A549 (cell line): ENCODE results near the gene DDX10. TPM values are rescaled to one million over a fixed set of nuclear protein-coding genes. Genes with fewer than 3 reads are reported as not detected.

Experiments used
- ATAC-seq, 2 experiments: fragments of 200-7000 bp in 1 of 2; fragments of >200 bp in 1 of 2; cut with Nextera tagmentation in 1 of 2; cut with Tn5 transposase in 1 of 2; 3 replicates each; pipeline versions ENCODE4 v1.8.0 to v1.9.1; 2018 to 2020; ENCODE audit warnings: mild to moderate bottlenecking in 1 of 2, moderate library complexity in 1 of 2
- CTCF ChIA-PET: fragments of 300-600 bp; sonication (Branson Sonifier 250); formaldehyde crosslinking; extraction: SDS; loops from one replicate; lab custom pipeline; 2021; ENCODE audit warnings: antibody characterized with exemption, inconsistent platforms; lab: Yijun Ruan, JAX
- POLR2A ChIA-PET: fragments of 350-600 bp; formaldehyde crosslinking; extraction: SDS; loops from one replicate; lab custom pipeline; 2021; ENCODE audit warnings: antibody characterized with exemption, inconsistent platforms; lab: Yijun Ruan, JAX
- DNase-seq, 2 experiments: peaks; one replicate each; pipeline versions ENCODE4 v3.0.0 to v3.0.0-alpha.2; 2011 to 2016; ENCODE audit warnings: low read depth in 1 of 2, low spot score in 1 of 2
- FAIRE-seq: peaks from 2 replicates; lab custom pipeline; 2011; peaks lifted over from hg19 to GRCh38; lab: Jason Lieb, UNC
- H3K27ac ChIP-seq, 2 experiments: fragments of >200 bp; sonication (Bioruptor Twin); formaldehyde crosslinking; 3 replicates each; pipeline ENCODE4 v1.5.1; 2016 to 2017
- H3K4me1 ChIP-seq: fragments of >200 bp; sonication (Bioruptor Twin); formaldehyde crosslinking; 3 replicates; pipeline ENCODE4 v1.6.1; 2016
- H3K4me2 ChIP-seq: fragments of >200 bp; sonication (Bioruptor Twin); formaldehyde crosslinking; 3 replicates; pipeline ENCODE4 v1.6.1; 2016
- H3K4me3 ChIP-seq: fragments of >200 bp; sonication (Bioruptor Twin); formaldehyde crosslinking; 3 replicates; pipeline ENCODE4 v1.5.1; 2016
- H3K9me3 ChIP-seq: fragments of >200 bp; sonication (Bioruptor Twin); formaldehyde crosslinking; 3 replicates; pipeline ENCODE4 v1.6.1; 2016
- ATOH8 ChIP-seq: fragments of 250-450 bp; sonication (Bioruptor Pico); IDR thresholded peaks from 2 replicates; pipeline ENCODE4 v1.5.0; 2020; ENCODE audit warnings: low read depth, mild to moderate bottlenecking, moderate library complexity
- BCL3 ChIP-seq: fragments of >200 bp; sonication (Bioruptor Twin); formaldehyde crosslinking; IDR thresholded peaks from 3 replicates; pipeline ENCODE4 v1.6.1; 2016
- BHLHE40 ChIP-seq: IDR thresholded peaks from 2 replicates; pipeline ENCODE4 v1.6.1; 2012; ENCODE audit warnings: low read depth, low read length, inconsistent platforms
- CBX2 ChIP-seq: fragments of 200-600 bp; sonication (generic); IDR thresholded peaks from 2 replicates; pipeline ENCODE4 v1.6.1; 2016; ENCODE audit warnings: low read depth, mild to moderate bottlenecking, borderline replicate concordance
- CEBPB ChIP-seq, 2 experiments: fragments of >200 bp in 1 of 2; sonication (Bioruptor Twin) in 1 of 2; formaldehyde crosslinking in 1 of 2; IDR thresholded peaks; 2 replicates each; pipeline ENCODE4 v1.6.1; 2012 to 2016
- CHD2 ChIP-seq: fragments of 150-350 bp; IDR thresholded peaks from 2 replicates; pipeline ENCODE4 v1.6.1; 2014; ENCODE audit warnings: low read length; ENCODE audit not compliant: partially characterized antibody
- EHMT2 ChIP-seq: fragments of 200-600 bp; sonication (generic); IDR thresholded peaks from 2 replicates; pipeline ENCODE4 v1.6.1; 2016; ENCODE audit warnings: antibody characterized with exemption, low read depth, mild to moderate bottlenecking, moderate library complexity
- ELK1 ChIP-seq: fragments of 150-350 bp; IDR thresholded peaks from 2 replicates; pipeline ENCODE4 v1.6.1; 2014; ENCODE audit warnings: low read depth, mild to moderate bottlenecking, low read length
- ESRRA ChIP-seq: fragments of 150-350 bp; IDR thresholded peaks from 2 replicates; pipeline ENCODE4 v1.6.1; 2014; ENCODE audit warnings: mild to moderate bottlenecking, low read length, borderline replicate concordance
- FOXS1 ChIP-seq: fragments of 250-450 bp; sonication (Bioruptor Pico); IDR thresholded peaks from 2 replicates; pipeline ENCODE4 v1.5.0; 2020; ENCODE audit warnings: mild to moderate bottlenecking, moderate library complexity
- HDAC2 ChIP-seq: fragments of 200-600 bp; sonication (generic); IDR thresholded peaks from 2 replicates; pipeline ENCODE4 v1.6.1; 2016
- HES2 ChIP-seq: fragments of >200 bp; sonication (Bioruptor Twin); formaldehyde crosslinking; IDR thresholded peaks from 2 replicates; pipeline ENCODE4 v1.6.1; 2016
- HEYL ChIP-seq: fragments of 250-450 bp; sonication (Bioruptor Pico); IDR thresholded peaks from 2 replicates; pipeline ENCODE4 v1.8.0; 2021; ENCODE audit warnings: mild to moderate bottlenecking, moderate library complexity
- HOXB13 ChIP-seq: fragments of 250-450 bp; sonication (Bioruptor Pico); IDR thresholded peaks from 2 replicates; pipeline ENCODE4 v1.5.0; 2020; ENCODE audit warnings: low read depth, mild to moderate bottlenecking, moderate library complexity
- JUN ChIP-seq, 2 experiments: fragments of >200 bp; sonication (Bioruptor Twin); formaldehyde crosslinking; IDR thresholded peaks; 2 replicates in 1 of 2; 3 replicates in 1 of 2; pipeline ENCODE4 v1.6.1; 2016 to 2017
- KDM1A ChIP-seq: fragments of 200-600 bp; sonication (generic); IDR thresholded peaks from 2 replicates; pipeline ENCODE4 v1.6.1; 2016; ENCODE audit warnings: low read depth, mild to moderate bottlenecking
- KDM5A ChIP-seq: fragments of 200-600 bp; sonication (generic); IDR thresholded peaks from 2 replicates; pipeline ENCODE4 v1.6.1; 2016; ENCODE audit warnings: antibody characterized with exemption, mild to moderate bottlenecking
- MAX ChIP-seq: IDR thresholded peaks from 2 replicates; pipeline ENCODE4 v1.6.1; 2012
- MAZ ChIP-seq: fragments of 150-350 bp; IDR thresholded peaks from 2 replicates; pipeline ENCODE4 v1.6.1; 2014; ENCODE audit warnings: antibody characterized with exemption, low read depth, low read length, borderline replicate concordance
- NFE2L2 ChIP-seq: fragments of 150-350 bp; conservative IDR thresholded peaks from 2 replicates; pipeline ENCODE4 v1.6.1; 2014; ENCODE audit warnings: low read length
- PBX3 ChIP-seq: IDR thresholded peaks from 2 replicates; pipeline ENCODE4 v1.6.1; 2012
- POLR2A ChIP-seq: IDR thresholded peaks from 2 replicates; pipeline ENCODE4 v1.6.1; 2012; ENCODE audit warnings: mild to moderate bottlenecking, low read length
- RARB ChIP-seq: fragments of 250-450 bp; sonication (Bioruptor Pico); IDR thresholded peaks from 2 replicates; pipeline ENCODE4 v1.8.0; 2021; ENCODE audit warnings: mild to moderate bottlenecking, moderate library complexity
- ZFP36 ChIP-seq: fragments of 450-650 bp; IDR thresholded peaks from 2 replicates; pipeline ENCODE4 v1.6.1; 2014; ENCODE audit warnings: borderline replicate concordance; ENCODE audit not compliant: partially characterized antibody
- ZNF302 ChIP-seq: fragments of 250-450 bp; sonication (Bioruptor Pico); IDR thresholded peaks from 2 replicates; pipeline ENCODE4 v1.9.0; 2021; ENCODE audit warnings: inconsistent platforms, mild to moderate bottlenecking, moderate library complexity
- WGBS: methylation state at CpG from one replicate; pipeline ENCODE4 v1.1.6; 2017; ENCODE audit errors: missing lambda C conversion rate; 5-methylcytosine and 5-hydroxymethylcytosine counted together
- polyA plus RNA-seq, 4 experiments: library from polyadenylated mRNA; depleted of rRNA in 3 of 4; stranded (reverse); fragments of >200 nt; fragmentation: RNase III in 1 of 4; extraction: RNeasy Plus Mini Kit Qiagen cat#74134 plus additional on column Dnase treatment in 1 of 4; gene quantifications; 2 replicates in 3 of 4; 3 replicates in 1 of 4; pipeline ENCODE4 v1.2.3, GENCODE V29; 2011 to 2017

DDX10 gene
- polyA plus RNA-seq, 2 of the 4 experiments (the other 2 are of a cell fraction): 46.0 to 189 TPM

- H3K4me2 ChIP-seq: no peak overlapping the region
- POLR2A ChIA-PET: no interaction called here
- CTCF ChIA-PET: no interaction called here
- no peaks in the 10 kb centered on the region for H3K9me3 ChIP-seq
- ATAC-seq: no peak
- DNase-seq: no peak
- H3K27ac ChIP-seq: no peak overlapping the region
- H3K4me3 ChIP-seq: no peak overlapping the region
- no peak for TF ChIP-seq PBX3
- no peak for TF ChIP-seq ESRRA
- TF ChIP-seq MAZ: no peak
- no peak for TF ChIP-seq CHD2
- TF ChIP-seq RARB (CRISPR knock-in tag): no peak
- no peak for TF ChIP-seq HDAC2
- TF ChIP-seq ZFP36: no peak
- TF ChIP-seq NFE2L2: no peak
- TF ChIP-seq MAX: no peak
- no peak for TF ChIP-seq POLR2A
- no peak for TF ChIP-seq KDM5A
- TF ChIP-seq FOXS1 (CRISPR knock-in tag): no peak
- no peak for FAIRE-seq
- no peaks in the 10 kb centered on the region for H3K4me1 ChIP-seq
Observed at GRCh38 chr11:108752297-108752751, 87.5 kb downstream of the DDX10 start.

GRCh38 chr11:108754901-108755625, 90.2 kb downstream of the DDX10 start:
- H3K4me2 ChIP-seq: no peak overlapping the region
- POLR2A ChIA-PET: no interaction called here
- H3K4me3 ChIP-seq: no peak overlapping the region
- TF ChIP-seq HOXB13 (CRISPR knock-in tag) (no peak), BHLHE40 (no peak), MAZ (no peak), BCL3 (no peak), EHMT2 (no peak), JUN (IDR thresholded peaks at IDR 0.05) (no peak), HEYL (CRISPR knock-in tag) (no peak), ATOH8 (CRISPR knock-in tag) (no peak), KDM1A (no peak)
- H3K27ac ChIP-seq: no peak overlapping the region
- CTCF ChIA-PET: interaction anchor here (0.9 kb wide), 1 partner anchor 85 kb away, joined by 3 read pairs; no protein-coding TSS in a partner anchor
- H3K9me3 ChIP-seq: no peaks in the 10 kb centered on the region
- H3K4me1 ChIP-seq: no peaks in the 10 kb centered on the region
- no peak for ATAC-seq
- no peak for FAIRE-seq
- no peak for DNase-seq
- 77% methylated on average over 2 of the region's 2 CpGs for WGBS

- H3K4me1 ChIP-seq: no peaks in the 10 kb centered on the region
- ATAC-seq (no peak), DNase-seq (no peak), FAIRE-seq (no peak)
- CTCF ChIA-PET: no interaction called here
- no peak overlapping the region for H3K4me3 ChIP-seq
- POLR2A ChIA-PET: no interaction called here
- no peak overlapping the region for H3K4me2 ChIP-seq
- WGBS: 91% methylated on average over 3 of the region's 3 CpGs
- H3K9me3 ChIP-seq: no peaks in the 10 kb centered on the region
- no peak for TF ChIP-seq HES2
- TF ChIP-seq CBX2: no peak
- TF ChIP-seq NFE2L2: no peak
- TF ChIP-seq ELK1: no peak
- TF ChIP-seq CHD2: no peak
- no peak for TF ChIP-seq CEBPB (IDR thresholded peaks at IDR 0.05)
- TF ChIP-seq ATOH8 (CRISPR knock-in tag): no peak
- TF ChIP-seq ZNF302: no peak
- no peak overlapping the region for H3K27ac ChIP-seq
Observed at GRCh38 chr11:108757630-108758029, 92.8 kb downstream of the DDX10 start.
